ENCODE results near the gene PLEKHG4.

PLEKHG4 gene

GRCh38 chr16:67265834-67266233, 13.5 kb upstream of the PLEKHG4 start:
- no peak for DNase-seq

- DNase-seq: no peak
Observed at GRCh38 chr16:67268136-67268579, 11.2 kb upstream of the PLEKHG4 start.

DNA sequence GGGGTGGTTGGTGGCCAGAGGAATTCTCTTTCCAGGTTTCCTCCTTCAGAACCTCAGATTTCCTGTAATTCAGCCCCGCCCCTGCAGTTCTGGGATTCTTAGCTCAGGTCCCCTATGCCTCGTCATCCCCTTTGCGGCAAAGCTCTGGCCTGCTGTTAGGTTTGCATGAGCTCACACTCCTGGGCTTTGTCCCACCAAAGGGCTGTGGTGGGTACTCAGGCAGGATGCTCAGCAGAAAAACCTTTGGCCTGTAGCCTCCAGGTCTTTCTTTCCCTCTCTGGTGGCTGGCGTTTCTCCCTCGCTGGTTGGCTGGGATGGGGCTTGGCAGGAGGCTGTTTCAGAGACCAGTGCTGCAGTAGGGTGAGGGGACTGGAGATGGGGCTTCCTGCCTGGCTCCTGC, 9.6 kb upstream of the PLEKHG4 start:
- no peak for DNase-seq

GRCh38 chr16:67270931-67271338, 8.4 kb upstream of the PLEKHG4 start:
- DNase-seq: no peak

DNA sequence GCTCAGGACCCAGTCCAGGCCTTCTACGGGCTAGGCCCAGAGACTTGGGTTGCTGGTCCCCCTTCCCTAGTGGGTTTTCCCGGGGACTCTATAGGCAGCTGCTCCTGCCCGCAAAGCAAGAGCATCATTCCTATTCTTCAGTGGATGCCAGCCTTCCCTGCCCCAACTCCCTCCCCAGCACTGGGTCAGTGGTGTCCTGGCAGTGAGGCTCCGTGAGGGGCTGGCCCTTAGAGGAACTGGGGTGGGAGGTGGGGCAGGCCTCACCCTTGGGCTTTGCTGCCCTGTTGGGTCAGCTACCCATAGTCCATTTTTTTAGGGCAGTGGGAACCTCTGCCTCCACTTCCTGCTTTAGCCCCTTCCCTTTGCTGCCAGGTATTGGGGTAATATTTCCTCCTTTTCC, 7.9 kb upstream of the PLEKHG4 start:
- no peak for DNase-seq

- DNase-seq: no peak
Observed at GRCh38 chr16:67275321-67275720, 4.0 kb upstream of the PLEKHG4 start.

GRCh38 chr16:67277294-67277998, 1.9 kb upstream of the PLEKHG4 start:
- DNase-seq: no peak

DNA sequence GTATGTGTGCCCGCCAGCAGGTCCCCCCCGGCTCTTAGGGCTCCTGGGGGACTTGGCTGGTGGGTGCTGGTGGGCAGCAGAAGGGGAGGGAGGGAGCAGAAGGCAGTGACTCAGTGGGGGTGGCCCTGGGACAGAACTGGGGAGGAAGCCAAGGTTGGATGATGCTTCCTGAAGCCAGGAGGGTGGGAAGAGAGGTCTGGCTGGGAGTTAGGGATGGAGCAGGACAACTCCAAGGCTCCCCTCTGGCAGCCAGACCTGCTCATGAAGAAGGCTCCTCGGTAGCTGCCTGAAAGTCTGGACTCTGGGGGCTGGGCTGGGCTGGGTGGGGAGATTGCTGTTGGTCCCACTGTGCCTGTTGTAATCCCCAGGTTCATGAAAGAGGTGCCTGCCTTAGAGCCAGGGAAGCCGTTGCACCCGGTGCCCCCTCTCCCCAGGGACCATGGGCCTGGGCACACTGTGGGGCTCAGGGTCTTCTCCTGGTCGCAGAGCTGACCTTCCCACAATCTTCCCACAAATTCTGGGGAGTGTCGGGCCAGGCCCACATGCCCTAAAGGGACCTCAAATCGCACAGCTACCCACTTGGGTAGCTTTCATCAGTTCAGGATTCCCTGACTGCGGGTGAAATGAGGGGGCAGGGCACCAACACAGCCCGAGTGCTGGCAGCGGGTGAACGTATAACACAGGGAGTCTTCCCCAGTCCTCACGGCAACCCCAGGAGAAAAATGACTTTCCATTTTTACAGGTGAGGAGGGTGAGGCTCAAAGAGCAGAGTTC, 1.1 kb upstream of the PLEKHG4 start:
- DNase-seq: no peak

GRCh38 chr16:67278773-67279295, 498 bp upstream of the PLEKHG4 start:
- no peak for DNase-seq

DNA sequence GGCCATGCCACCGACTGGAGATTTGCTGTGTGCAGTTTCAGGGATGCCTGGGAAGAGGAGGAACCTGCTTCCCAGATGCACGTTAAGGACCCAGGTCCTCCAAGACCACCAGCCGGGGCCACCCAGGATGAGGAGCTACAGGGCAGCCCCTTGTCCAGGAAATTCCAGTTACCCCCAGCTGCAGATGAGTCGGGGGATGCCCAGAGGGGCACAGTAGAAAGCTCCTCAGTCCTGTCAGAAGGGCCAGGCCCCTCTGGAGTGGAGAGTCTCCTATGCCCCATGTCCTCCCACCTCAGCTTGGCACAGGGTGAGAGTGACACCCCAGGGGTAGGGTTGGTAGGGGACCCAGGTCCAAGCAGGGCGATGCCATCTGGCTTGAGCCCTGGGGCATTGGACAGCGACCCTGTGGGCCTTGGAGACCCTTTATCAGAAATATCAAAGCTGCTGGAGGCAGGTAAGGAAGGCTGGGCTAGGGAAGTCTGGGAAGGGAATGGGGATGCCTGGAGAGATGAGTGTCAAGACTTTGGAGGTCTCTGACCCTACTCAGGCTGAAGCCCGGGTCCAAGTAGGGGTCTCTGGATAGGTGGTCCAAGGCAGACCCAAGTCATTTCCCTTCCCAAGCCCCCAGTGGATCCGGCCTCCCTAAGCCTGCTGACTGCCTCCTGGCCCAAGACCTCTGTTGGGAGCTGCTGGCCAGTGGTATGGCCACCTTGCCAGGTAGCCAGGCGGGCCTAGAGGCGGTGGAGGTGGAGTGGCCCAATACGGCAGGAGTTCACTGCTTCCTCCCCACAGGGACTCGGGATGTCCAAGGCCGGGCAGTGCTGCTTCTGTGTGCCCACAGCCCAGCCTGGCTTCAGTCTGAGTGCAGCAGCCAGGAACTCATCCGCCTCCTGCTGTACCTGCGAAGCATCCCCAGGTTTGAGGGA, 1.0 kb downstream of the PLEKHG4 start:
- no peak for DNase-seq

- no peak for DNase-seq
Observed at GRCh38 chr16:67281536-67282446, 2.5 kb downstream of the PLEKHG4 start.

DNA sequence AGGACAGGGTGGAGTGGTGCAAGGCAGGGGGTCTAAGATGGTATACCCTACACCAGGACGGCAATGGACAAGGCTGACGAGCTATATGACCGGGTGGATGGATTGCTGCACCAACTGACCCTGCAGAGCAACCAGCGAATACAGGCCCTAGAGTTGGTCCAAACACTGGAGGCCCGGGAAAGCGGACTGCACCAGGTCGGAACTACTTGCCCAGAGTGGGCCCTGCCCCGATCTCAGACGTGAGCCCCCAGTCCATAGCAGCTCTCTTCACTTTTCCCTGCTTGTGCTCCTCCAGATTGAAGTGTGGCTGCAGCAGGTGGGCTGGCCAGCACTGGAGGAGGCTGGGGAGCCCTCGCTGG, 3.1 kb downstream of the PLEKHG4 start:
- no peak for DNase-seq

DNA sequence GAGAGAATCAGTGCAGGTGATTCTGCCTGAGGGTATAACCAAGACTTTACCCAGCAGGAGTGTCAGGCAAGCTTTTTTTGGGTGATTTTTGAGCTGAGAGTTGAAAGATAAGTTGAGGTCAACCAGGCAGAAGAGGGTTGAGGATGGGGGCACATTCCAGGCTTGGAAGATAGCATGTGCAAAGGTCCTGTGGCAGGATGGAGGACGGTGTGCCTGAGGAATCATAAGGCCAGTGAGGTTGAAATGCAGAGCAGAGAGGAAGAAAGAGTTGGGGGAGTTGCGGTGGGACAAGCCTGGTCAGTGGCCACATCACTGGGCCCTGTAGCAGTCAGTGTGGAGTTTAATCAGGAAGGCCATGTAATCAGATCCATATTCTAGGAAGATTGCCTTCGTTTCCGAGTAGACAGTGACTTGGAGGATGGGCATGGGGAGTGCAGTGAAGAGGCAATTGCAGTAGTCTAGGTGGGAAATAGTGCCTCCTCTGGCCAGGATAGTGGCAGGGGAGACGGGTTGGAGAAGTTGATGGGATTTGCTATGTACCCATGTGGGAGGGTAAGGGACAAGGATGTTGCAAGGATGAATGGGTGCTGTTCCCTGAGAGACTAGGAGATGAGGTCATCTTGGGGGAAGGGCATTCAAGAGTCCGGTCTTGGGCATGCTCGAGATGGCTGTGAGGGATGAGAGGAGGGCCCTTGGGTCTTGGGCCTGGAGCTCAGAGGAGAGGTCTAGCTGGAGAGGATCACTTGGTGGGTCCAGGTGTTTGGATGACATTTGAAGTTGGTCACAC, 3.9 kb downstream of the PLEKHG4 start:
- DNase-seq: no peak

- no peak for DNase-seq
Observed at GRCh38 chr16:67283826-67284555, 4.7 kb downstream of the PLEKHG4 start.

GRCh38 chr16:67284699-67285646, 5.6 kb downstream of the PLEKHG4 start:
- DNase-seq: no peak

- no peak for DNase-seq
Observed at GRCh38 chr16:67286441-67287235, 7.3 kb downstream of the PLEKHG4 start.

DNA sequence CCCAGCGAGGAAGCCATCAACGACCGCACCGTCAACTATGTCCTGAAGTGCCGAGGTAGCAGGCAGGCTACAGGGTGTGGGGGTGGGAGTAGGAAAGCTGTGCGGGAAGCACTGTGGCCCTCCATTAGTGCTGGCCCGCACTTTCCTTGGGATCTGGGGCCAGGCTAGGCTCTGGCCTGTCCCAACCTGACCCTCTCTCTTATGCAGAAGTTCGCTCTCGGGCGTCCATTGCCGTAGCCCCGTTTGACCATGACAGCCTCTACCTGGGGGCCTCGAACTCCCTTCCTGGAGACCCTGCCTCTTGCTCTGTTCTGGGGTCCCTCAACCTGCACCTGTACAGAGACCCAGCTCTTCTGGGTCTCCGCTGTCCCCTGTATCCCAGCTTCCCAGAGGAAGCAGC, 8.6 kb downstream of the PLEKHG4 start:
- no peak for DNase-seq

DNA sequence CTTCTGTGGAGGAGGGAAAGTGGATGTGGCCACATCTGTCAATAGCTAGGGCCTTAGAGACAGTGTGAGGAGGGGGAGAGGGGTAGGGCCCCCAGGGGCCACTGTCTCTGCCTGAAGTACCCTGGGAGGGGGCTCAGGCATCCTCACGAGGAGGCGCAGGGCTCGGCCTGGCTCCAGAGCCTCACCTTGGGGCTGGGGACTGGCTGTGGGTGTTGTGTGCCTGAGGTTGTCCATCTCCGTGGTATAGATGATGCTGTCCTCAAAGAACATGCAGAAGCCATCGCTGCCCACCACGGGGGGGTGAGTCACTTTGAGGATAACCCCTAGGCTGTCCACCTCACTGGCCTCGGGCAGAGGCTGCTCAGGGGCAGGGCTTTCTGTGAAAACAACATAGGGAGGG, 12.1 kb downstream of the PLEKHG4 start:
- no peak for DNase-seq

All from NCI-H2227 treated with DMSO at 0.1 percent for 48 hours (cell line).